Left ventricle myocardium inferior (tissue), 1 donor: ENCODE results near the gene PSMB8. TPM values are rescaled to one million over a fixed set of nuclear protein-coding genes. Genes with fewer than 3 reads are reported as not detected.

Experiments
- DNase-seq: peaks from one replicate; pipeline ENCODE4 v3.0.0-alpha.2; 2020
- H3K27ac ChIP-seq: fragments of 200-600 bp; replicated peaks from 2 replicates; pipeline ENCODE4 v1.8.0; 2021
- H3K27me3 ChIP-seq: fragments of 200-600 bp; 2 replicates; pipeline ENCODE4 v1.8.0; 2021; ENCODE audit warnings: low read depth
- H3K36me3 ChIP-seq: fragments of 200-600 bp; 2 replicates; pipeline ENCODE4 v1.8.0; 2021
- H3K4me1 ChIP-seq: fragments of 200-600 bp; 2 replicates; pipeline ENCODE4 v1.8.0; 2021
- H3K4me3 ChIP-seq: fragments of 200-600 bp; 2 replicates; pipeline ENCODE4 v1.8.0; 2021; ENCODE audit warnings: mild to moderate bottlenecking, moderate library complexity
- H3K9me3 ChIP-seq: fragments of 200-600 bp; replicated peaks from 2 replicates; pipeline ENCODE4 v1.8.0; 2021
- intact Hi-C: fragments of 100-400 bp; cut with micrococcal nuclease; formaldehyde crosslinking; loops from one replicate; pipeline ENCODE4 v1.11.0; 2022
- total RNA-seq: library from RNA; stranded (reverse); fragmentation: NEBNext Ultra II Directional; extraction: Animal tissue kit (Norgen Biotek cat#: 25700); gene quantifications from one replicate; pipeline ENCODE4 v1.2.1, GENCODE V29; 2021
- TF ChIP-seq, protein P1 (sequence below): fragments of 200-600 bp; IDR thresholded peaks from 2 replicates; pipeline ENCODE4 v1.8.0; 2021; ENCODE audit warnings: antibody characterized with exemption, mild to moderate bottlenecking, borderline replicate concordance
- donor health status: DM: no; HTN: yes; CAD: no; lungs with severe emphysema.

PSMB8 gene
- total RNA-seq, 1 donor from 2014 or later = 13.2 TPM

- intact Hi-C loops = no loop called here
These were observed 8.4 kb upstream of the PSMB8 start for GRCh38 chr6:32852018-32852843.

GRCh38 chr6:32851025-32851424 lies 7.2 kb upstream of the PSMB8 start:
- Histone ChIP-seq H3K27ac (peak overlapping the region; percentile 99), H3K9me3 (no peaks in the 10 kb centered on the region), H3K36me3 (peaks cover 54% of the 10 kb centered on the region), H3K27me3 (no peaks in the 10 kb centered on the region), H3K4me1 (peaks cover 63% of the 10 kb centered on the region), H3K4me3 (peak overlapping the region; percentile 98)
- TF ChIP-seq, protein P1, sequence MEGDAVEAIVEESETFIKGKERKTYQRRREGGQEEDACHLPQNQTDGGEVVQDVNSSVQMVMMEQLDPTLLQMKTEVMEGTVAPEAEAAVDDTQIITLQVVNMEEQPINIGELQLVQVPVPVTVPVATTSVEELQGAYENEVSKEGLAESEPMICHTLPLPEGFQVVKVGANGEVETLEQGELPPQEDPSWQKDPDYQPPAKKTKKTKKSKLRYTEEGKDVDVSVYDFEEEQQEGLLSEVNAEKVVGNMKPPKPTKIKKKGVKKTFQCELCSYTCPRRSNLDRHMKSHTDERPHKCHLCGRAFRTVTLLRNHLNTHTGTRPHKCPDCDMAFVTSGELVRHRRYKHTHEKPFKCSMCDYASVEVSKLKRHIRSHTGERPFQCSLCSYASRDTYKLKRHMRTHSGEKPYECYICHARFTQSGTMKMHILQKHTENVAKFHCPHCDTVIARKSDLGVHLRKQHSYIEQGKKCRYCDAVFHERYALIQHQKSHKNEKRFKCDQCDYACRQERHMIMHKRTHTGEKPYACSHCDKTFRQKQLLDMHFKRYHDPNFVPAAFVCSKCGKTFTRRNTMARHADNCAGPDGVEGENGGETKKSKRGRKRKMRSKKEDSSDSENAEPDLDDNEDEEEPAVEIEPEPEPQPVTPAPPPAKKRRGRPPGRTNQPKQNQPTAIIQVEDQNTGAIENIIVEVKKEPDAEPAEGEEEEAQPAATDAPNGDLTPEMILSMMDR = no peak
- no peak for DNase-seq
- intact Hi-C loops = no loop called here

More at GRCh38 chr6:32852018-32852843, 8.4 kb upstream of the PSMB8 start:
- peak overlapping the region; percentile 98 for H3K4me3 ChIP-seq
- H3K9me3 ChIP-seq = no peaks in the 10 kb centered on the region
- peak; percentile 42 for DNase-seq
- peaks cover 54% of the 10 kb centered on the region for H3K4me1 ChIP-seq
- H3K36me3 ChIP-seq = peaks cover 43% of the 10 kb centered on the region
- TF ChIP-seq, protein P1 = no peak
- H3K27me3 ChIP-seq = no peaks in the 10 kb centered on the region
- peak overlapping the region; percentile 99 for H3K27ac ChIP-seq

DNA sequence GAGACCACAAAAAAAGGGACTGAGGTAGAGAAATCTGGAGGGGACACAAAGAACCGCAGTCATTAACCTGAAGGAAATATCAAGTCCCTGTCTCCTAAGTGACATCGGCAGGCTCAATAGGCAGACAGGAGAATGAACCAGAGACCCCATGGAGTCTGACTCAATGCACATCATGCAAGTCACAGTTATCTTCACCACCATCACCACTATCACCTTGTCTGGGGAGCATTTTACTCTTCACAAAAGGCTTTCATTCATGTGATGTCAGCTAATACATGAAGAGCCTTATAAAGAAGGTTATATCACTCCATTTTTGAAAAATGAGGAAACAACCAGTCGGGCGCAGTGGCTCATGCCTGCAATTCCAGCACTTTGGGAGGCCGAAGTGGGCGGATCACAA lies 5.3 kb upstream of the PSMB8 start:
- no peak for DNase-seq
- Histone ChIP-seq H3K4me3 (no peak overlapping the region), H3K4me1 (peaks cover 64% of the 10 kb centered on the region), H3K36me3 (peaks cover 63% of the 10 kb centered on the region), H3K27ac (no peak overlapping the region), H3K27me3 (no peaks in the 10 kb centered on the region), H3K9me3 (no peaks in the 10 kb centered on the region)
- TF ChIP-seq, protein P1 = no peak
- intact Hi-C loops = no loop called here

DNA sequence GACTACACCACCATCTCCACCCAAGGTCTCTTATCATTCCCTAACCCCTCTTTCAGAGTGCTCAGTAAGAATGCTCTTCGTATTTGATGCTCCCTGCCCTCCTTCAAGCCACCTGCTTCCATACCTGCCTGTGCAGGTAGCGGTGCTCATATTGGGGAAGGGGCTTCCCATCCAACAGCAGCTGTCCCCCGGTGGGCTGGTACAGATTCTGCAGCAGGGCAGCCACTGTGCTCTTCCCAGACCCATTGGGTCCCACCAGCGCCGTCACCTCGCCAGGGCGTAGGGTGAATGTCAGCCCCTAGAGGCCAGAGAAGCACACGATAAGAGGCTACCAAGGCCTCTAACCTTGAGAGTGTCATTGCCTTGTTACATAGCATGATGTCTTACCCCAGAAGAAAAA lies 3.9 kb upstream of the PSMB8 start:
- TF ChIP-seq, protein P1 = no peak
- H3K36me3 ChIP-seq = peaks cover 63% of the 10 kb centered on the region
- H3K9me3 ChIP-seq = no peaks in the 10 kb centered on the region
- H3K27ac ChIP-seq = no peak overlapping the region
- H3K4me3 ChIP-seq = no peak overlapping the region
- no peak for DNase-seq
- H3K4me1 ChIP-seq = peaks cover 68% of the 10 kb centered on the region
- intact Hi-C loops = no loop called here
- H3K27me3 ChIP-seq = no peaks in the 10 kb centered on the region

GRCh38 chr6:32847004-32847403 lies 3.2 kb upstream of the PSMB8 start:
- Histone ChIP-seq H3K36me3 (peaks cover 69% of the 10 kb centered on the region), H3K4me1 (peaks cover 68% of the 10 kb centered on the region)
- intact Hi-C loops = no loop called here

More at GRCh38 chr6:32847004-32847403, 3.2 kb upstream of the PSMB8 start:
- TF ChIP-seq, protein P1 = no peak
- H3K9me3 ChIP-seq = no peaks in the 10 kb centered on the region
- no peak overlapping the region for H3K27ac ChIP-seq
- no peak for DNase-seq
- H3K27me3 ChIP-seq = no peaks in the 10 kb centered on the region
- no peak overlapping the region for H3K4me3 ChIP-seq
